ENCODE data around the gene B3GALNT2.
"Not testable (repeated sequence)": the region's sequence is repeated elsewhere in the genome, so short reads cannot be mapped to it uniquely, and the experiment has no call there.

Gene B3GALNT2

GRCh38 chr1:235504122-235504493, at the start of gene B3GALNT2:
Gene B3GALNT2, minus strand, starts transcription at chr1:235504452. Its CDS starts 200 bp downstream, at chr1:235504252.
- DNase-seq (ENCODE audit: low spot score), result no peak

- no peak for DNase-seq (ENCODE audit: low spot score)
Observed at GRCh38 chr1:235553112-235553551, 48.9 kb upstream of the B3GALNT2 start.

GRCh38 chr1:235552146-235552716, 48.0 kb upstream of the B3GALNT2 start:
- DNase-seq (ENCODE audit: low spot score), result no peak

- DNase-seq (ENCODE audit: low spot score), result no peak
Observed at GRCh38 chr1:235549351-235550139, 45.3 kb upstream of the B3GALNT2 start.

GRCh38 chr1:235546369-235547155, 42.3 kb upstream of the B3GALNT2 start:
- DNase-seq (ENCODE audit: low spot score), result peak; percentile 58

- DNase-seq (ENCODE audit: low spot score), result no peak
Observed at GRCh38 chr1:235545292-235545930, 41.2 kb upstream of the B3GALNT2 start.

GRCh38 chr1:235542845-235543244, 38.6 kb upstream of the B3GALNT2 start:
- DNase-seq (ENCODE audit: low spot score), result not testable (repeated sequence)

- no peak for DNase-seq (ENCODE audit: low spot score)
Observed at GRCh38 chr1:235533476-235534168, 29.4 kb upstream of the B3GALNT2 start.

GRCh38 chr1:235532360-235532759, 28.1 kb upstream of the B3GALNT2 start:
- DNase-seq (ENCODE audit: low spot score), result no peak

- no peak for DNase-seq (ENCODE audit: low spot score)
Observed at GRCh38 chr1:235527196-235527814, 23.1 kb upstream of the B3GALNT2 start.

- no peak for DNase-seq (ENCODE audit: low spot score)
Observed at GRCh38 chr1:235525314-235525713, 21.1 kb upstream of the B3GALNT2 start.

GRCh38 chr1:235516862-235517446, 12.7 kb upstream of the B3GALNT2 start:
- DNase-seq (ENCODE audit: low spot score), result no peak

GRCh38 chr1:235515844-235516512, 11.7 kb upstream of the B3GALNT2 start:
- no peak for DNase-seq (ENCODE audit: low spot score)

GRCh38 chr1:235513495-235514366, 9.5 kb upstream of the B3GALNT2 start:
- peak; percentile 85 for DNase-seq (ENCODE audit: low spot score)

GRCh38 chr1:235511470-235512240, 7.4 kb upstream of the B3GALNT2 start:
- peak; percentile 18 for DNase-seq (ENCODE audit: low spot score)

GRCh38 chr1:235510823-235511222, 6.6 kb upstream of the B3GALNT2 start:
- DNase-seq (ENCODE audit: low spot score), result no peak

GRCh38 chr1:235507623-235508022, 3.4 kb upstream of the B3GALNT2 start:
- no peak for DNase-seq (ENCODE audit: low spot score)

GRCh38 chr1:235504494-235505222, 406 bp upstream of the B3GALNT2 start:
- peak; percentile 98 for DNase-seq (ENCODE audit: low spot score)
